MM.1S (cell line): ENCODE data around the gene ZFP36L1.

Source experiments
- DNase-seq: peaks from one replicate; pipeline ENCODE4 v3.0.0-alpha.2; 2015
- H2AFZ ChIP-seq: fragments of 300-600 bp; sonication (generic); 2 replicates; pipeline ENCODE4 v1.6.0; 2016; ENCODE audit warnings: antibody characterized with exemption, low read length
- H3F3A ChIP-seq: fragments of 300-600 bp; sonication (generic); 2 replicates; pipeline ENCODE4 v1.6.1; 2016; ENCODE audit warnings: mild to moderate bottlenecking, antibody characterized with exemption, low read length, moderate library complexity, mixed read lengths; ENCODE audit not compliant: insufficient read depth
- H3K27ac ChIP-seq: fragments of 300-600 bp; sonication (generic); 2 replicates; pipeline ENCODE4 v1.5.1; 2016; ENCODE audit warnings: mild to moderate bottlenecking, low read length
- H3K27me3 ChIP-seq: fragments of 300-600 bp; sonication (generic); replicated peaks from 2 replicates; pipeline ENCODE4 v1.6.0; 2016; ENCODE audit warnings: low read length; ENCODE audit not compliant: insufficient read depth
- H3K36me3 ChIP-seq: fragments of 300-600 bp; sonication (generic); replicated peaks from 2 replicates; pipeline ENCODE4 v1.6.1; 2016; ENCODE audit warnings: mild to moderate bottlenecking, low read length, mixed read lengths; ENCODE audit not compliant: insufficient read depth
- H3K4me1 ChIP-seq: fragments of 300-600 bp; sonication (generic); 2 replicates; pipeline ENCODE4 v1.6.1; 2016; ENCODE audit warnings: low read length, mixed read lengths
- H3K4me2 ChIP-seq: fragments of 300-600 bp; sonication (generic); 2 replicates; pipeline ENCODE4 v1.6.0; 2016; ENCODE audit warnings: low read depth, low read length
- H3K4me3 ChIP-seq: fragments of 300-600 bp; sonication (generic); 2 replicates; pipeline ENCODE4 v1.5.1; 2016; ENCODE audit warnings: low read length, mixed read lengths
- H3K79me2 ChIP-seq: fragments of 300-600 bp; sonication (generic); 2 replicates; pipeline ENCODE4 v1.6.1; 2016; ENCODE audit warnings: mixed run types, low read length, mixed read lengths
- H3K9ac ChIP-seq: fragments of 300-600 bp; sonication (generic); 2 replicates; pipeline ENCODE4 v1.6.1; 2016; ENCODE audit warnings: low read length, mixed read lengths
- H3K9me2 ChIP-seq: fragments of 300-600 bp; sonication (generic); replicated peaks from 2 replicates; pipeline ENCODE4 v1.6.1; 2016; ENCODE audit warnings: mild to moderate bottlenecking, low read length, mixed read lengths; ENCODE audit not compliant: insufficient read depth
- H3K9me3 ChIP-seq: fragments of 300-600 bp; sonication (generic); replicated peaks from 2 replicates; pipeline ENCODE4 v1.6.1; 2016; ENCODE audit warnings: mild to moderate bottlenecking, low read length, mixed read lengths; ENCODE audit not compliant: insufficient read depth
- H4K20me1 ChIP-seq: fragments of 300-600 bp; sonication (generic); 2 replicates; pipeline ENCODE4 v1.6.1; 2016; ENCODE audit warnings: mild to moderate bottlenecking, low read length, moderate library complexity, mixed read lengths; ENCODE audit not compliant: insufficient read depth
- CTCF ChIP-seq: fragments of 300-600 bp; sonication (generic); IDR thresholded peaks from 2 replicates; pipeline ENCODE4 v1.5.1; 2016; ENCODE audit warnings: antibody characterized with exemption, low read length, mixed read lengths
- EZH2 ChIP-seq: fragments of 300-600 bp; sonication (generic); optimal IDR thresholded peaks from 2 replicates; pipeline ENCODE3; 2017; ENCODE audit warnings: low read depth, mild to moderate bottlenecking, antibody characterized with exemption, low read length, mixed read lengths
- EZH2phosphoT487 ChIP-seq: fragments of 300-600 bp; sonication (generic); IDR thresholded peaks from 2 replicates; pipeline ENCODE4 v1.6.1; 2018; ENCODE audit warnings: antibody characterized with exemption, low read length

Gene ZFP36L1

GRCh38 chr14:68738559-68738958 lies 54.3 kb downstream of the ZFP36L1 start:
- no peak for DNase-seq
- H3K79me2 ChIP-seq: no peaks in the 10 kb centered on the region
- TF ChIP-seq CTCF (no peak), EZH2 (no peak), EZH2phosphoT487 (no peak)
- no peak overlapping the region for H2AFZ ChIP-seq
- H3K9me2 ChIP-seq: no peaks in the 10 kb centered on the region
- H3K4me3 ChIP-seq: no peak overlapping the region
- no peaks in the 10 kb centered on the region for H3K36me3 ChIP-seq
- H3K4me2 ChIP-seq: no peak overlapping the region
- H3K27ac ChIP-seq: no peak overlapping the region
- no peaks in the 10 kb centered on the region for H3K9me3 ChIP-seq
- peaks cover 11% of the 10 kb centered on the region for H3K4me1 ChIP-seq
- H3F3A ChIP-seq: no peaks in the 10 kb centered on the region
- no peaks in the 10 kb centered on the region for H4K20me1 ChIP-seq
- H3K9ac ChIP-seq: no peak overlapping the region
- H3K27me3 ChIP-seq: no peaks in the 10 kb centered on the region
